HEK293 (cell line): Measurements from ENCODE around the gene PKN1.

ENCODE experiments used
- CTCF ChIA-PET: fragments of 350-600 bp; formaldehyde crosslinking; extraction: SDS; loops from one replicate; lab custom pipeline; 2021; ENCODE audit warnings: antibody characterized with exemption; lab: Yijun Ruan, JAX
- POLR2A ChIA-PET: fragments of 300-600 bp; formaldehyde crosslinking; extraction: SDS; loops from one replicate; lab custom pipeline; 2020; ENCODE audit warnings: antibody characterized with exemption, inconsistent platforms; lab: Yijun Ruan, JAX
- H3K27ac ChIP-seq: fragments of 200-500 bp; sonication (Bioruptor generic); 2 replicates; pipeline ENCODE4 v1.5.1; 2014; ENCODE audit warnings: low read depth, low read length, control low read depth, inconsistent platforms; ENCODE audit errors: extremely low read depth
- H3K36me3 ChIP-seq, 2 experiments: fragments of 200-500 bp in 1 of 2; sonication (Bioruptor generic) in 1 of 2; 1 replicate in 1 of 2; 2 replicates in 1 of 2; pipeline ENCODE4 v1.5.1; 2014 to 2017; ENCODE audit warnings: inconsistent platforms in 2 of 2, low read length in 2 of 2; ENCODE audit not compliant: control insufficient read depth in 2 of 2, insufficient read depth in 1 of 2
- H3K4me1 ChIP-seq: fragments of 200-500 bp; sonication (Bioruptor generic); 2 replicates; pipeline ENCODE4 v1.5.1; 2014; ENCODE audit warnings: mild to moderate bottlenecking, low read length, inconsistent platforms; ENCODE audit not compliant: control insufficient read depth, insufficient read depth
- H3K4me3 ChIP-seq: 2 replicates; pipeline ENCODE4 v1.5.1; 2011; ENCODE audit warnings: low read depth, mild to moderate bottlenecking, control low read depth, low read length, moderate library complexity
- H3K9me3 ChIP-seq: fragments of 200-500 bp; sonication (Bioruptor generic); 2 replicates; pipeline ENCODE4 v1.5.1; 2014; ENCODE audit warnings: low read depth, low read length, inconsistent platforms; ENCODE audit not compliant: control insufficient read depth, insufficient read depth
- GLIS1 ChIP-seq: fragments of 450-650 bp; formaldehyde crosslinking; IDR thresholded peaks from 2 replicates; pipeline ENCODE4 v1.5.1; 2016; ENCODE audit warnings: missing biosample characterization, missing genetic modification characterization
- GLIS2 ChIP-seq: fragments of 450-650 bp; formaldehyde crosslinking; IDR thresholded peaks from 2 replicates; pipeline ENCODE4 v1.5.1; 2016; ENCODE audit warnings: missing biosample characterization, missing genetic modification characterization
- KLF1 ChIP-seq: fragments of 450-650 bp; formaldehyde crosslinking; IDR thresholded peaks from 2 replicates; pipeline ENCODE4 v1.5.1; 2016; ENCODE audit warnings: missing biosample characterization, missing genetic modification characterization
- MYNN ChIP-seq: fragments of 450-650 bp; formaldehyde crosslinking; IDR thresholded peaks from 2 replicates; pipeline ENCODE4 v1.5.1; 2016; ENCODE audit warnings: missing biosample characterization, missing genetic modification characterization, borderline replicate concordance
- TRIM28 ChIP-seq: IDR thresholded peaks from 2 replicates; pipeline ENCODE4 v1.6.1; 2011; ENCODE audit warnings: low read length, control low read depth, borderline replicate concordance
- ZBTB8A ChIP-seq: fragments of 450-650 bp; formaldehyde crosslinking; IDR thresholded peaks from 2 replicates; pipeline ENCODE4 v1.5.1; 2016; ENCODE audit warnings: missing biosample characterization, missing genetic modification characterization
- ZNF169 ChIP-seq: fragments of 450-650 bp; formaldehyde crosslinking; IDR thresholded peaks from 2 replicates; pipeline ENCODE4 v1.5.1; 2016; ENCODE audit warnings: missing biosample characterization, missing genetic modification characterization
- ZNF184 ChIP-seq: fragments of 450-650 bp; IDR thresholded peaks from 2 replicates; pipeline ENCODE4 v1.5.1; 2018; ENCODE audit warnings: missing biosample characterization, mild to moderate bottlenecking, missing genetic modification characterization
- ZNF24 ChIP-seq: fragments of 450-650 bp; formaldehyde crosslinking; IDR thresholded peaks from 2 replicates; pipeline ENCODE4 v1.5.1; 2016; ENCODE audit warnings: missing biosample characterization, missing genetic modification characterization
- ZNF292 ChIP-seq: fragments of 450-650 bp; formaldehyde crosslinking; IDR thresholded peaks from 2 replicates; pipeline ENCODE4 v1.5.1; 2016; ENCODE audit warnings: low read depth, missing biosample characterization, missing genetic modification characterization, borderline replicate concordance
- ZNF37A ChIP-seq: fragments of 450-650 bp; IDR thresholded peaks from 2 replicates; pipeline ENCODE4 v1.5.1; 2018; ENCODE audit warnings: missing biosample characterization, missing genetic modification characterization
- ZNF398 ChIP-seq: fragments of 450-650 bp; formaldehyde crosslinking; IDR thresholded peaks from 2 replicates; pipeline ENCODE4 v1.5.1; 2017; ENCODE audit warnings: missing biosample characterization, missing genetic modification characterization
- ZNF510 ChIP-seq: fragments of 450-650 bp; formaldehyde crosslinking; IDR thresholded peaks from 2 replicates; pipeline ENCODE4 v1.5.1; 2018; ENCODE audit warnings: mild to moderate bottlenecking, missing genetic modification characterization, missing biosample characterization; ENCODE audit not compliant: insufficient replicate concordance
- ZNF561 ChIP-seq: fragments of 450-650 bp; IDR thresholded peaks from 2 replicates; pipeline ENCODE4 v1.5.1; 2018; ENCODE audit warnings: missing biosample characterization, missing genetic modification characterization, borderline replicate concordance
- ZNF624 ChIP-seq: fragments of 450-650 bp; formaldehyde crosslinking; IDR thresholded peaks from 2 replicates; pipeline ENCODE4 v1.5.1; 2017; ENCODE audit warnings: missing biosample characterization, missing genetic modification characterization
- ZNF626 ChIP-seq: fragments of 450-650 bp; sonication (Bioruptor Pico); formaldehyde crosslinking; IDR thresholded peaks from 2 replicates; pipeline ENCODE4 v1.5.1; 2018; ENCODE audit warnings: missing biosample characterization, missing genetic modification characterization, inconsistent platforms
- ZNF670 ChIP-seq: fragments of 450-650 bp; formaldehyde crosslinking; IDR thresholded peaks from 2 replicates; pipeline ENCODE4 v1.5.1; 2016; ENCODE audit warnings: missing biosample characterization, missing genetic modification characterization, low read depth
- ZNF707 ChIP-seq: fragments of 450-650 bp; formaldehyde crosslinking; IDR thresholded peaks from 2 replicates; pipeline ENCODE4 v1.5.1; 2016; ENCODE audit warnings: missing biosample characterization, missing genetic modification characterization
- ZNF768 ChIP-seq: fragments of 450-650 bp; formaldehyde crosslinking; IDR thresholded peaks from 2 replicates; pipeline ENCODE4 v1.5.1; 2018; ENCODE audit warnings: missing biosample characterization, mild to moderate bottlenecking, missing genetic modification characterization
- ZNF792 ChIP-seq: fragments of 450-650 bp; formaldehyde crosslinking; IDR thresholded peaks from 2 replicates; pipeline ENCODE4 v1.5.1; 2016; ENCODE audit warnings: missing biosample characterization, missing genetic modification characterization
- ZSCAN16 ChIP-seq: fragments of 450-650 bp; formaldehyde crosslinking; IDR thresholded peaks from 2 replicates; pipeline ENCODE4 v1.5.1; 2016; ENCODE audit warnings: missing biosample characterization, missing genetic modification characterization
- TF ChIP-seq, protein P1 (sequence below): fragments of 450-650 bp; formaldehyde crosslinking; IDR thresholded peaks from 2 replicates; pipeline ENCODE4 v1.5.1; 2016; ENCODE audit warnings: missing biosample characterization, missing genetic modification characterization
- TF ChIP-seq, protein P2 (sequence below): IDR thresholded peaks from 2 replicates; pipeline ENCODE4 v1.6.1; 2011; ENCODE audit warnings: mild to moderate bottlenecking, low read depth, low read length, borderline replicate concordance
- TF ChIP-seq, protein P3 (sequence below): fragments of 450-650 bp; IDR thresholded peaks from 2 replicates; pipeline ENCODE4 v1.5.1; 2018; ENCODE audit warnings: missing biosample characterization, mild to moderate bottlenecking, missing genetic modification characterization
- TF ChIP-seq, protein P4 (sequence below): fragments of 450-650 bp; formaldehyde crosslinking; IDR thresholded peaks from 2 replicates; pipeline ENCODE4 v1.5.1; 2016; ENCODE audit warnings: missing biosample characterization, missing genetic modification characterization
- TF ChIP-seq, protein P5 (sequence below): fragments of 450-650 bp; formaldehyde crosslinking; IDR thresholded peaks from 2 replicates; pipeline ENCODE4 v1.5.1; 2017; ENCODE audit warnings: missing biosample characterization, missing genetic modification characterization

PKN1 gene

DNA sequence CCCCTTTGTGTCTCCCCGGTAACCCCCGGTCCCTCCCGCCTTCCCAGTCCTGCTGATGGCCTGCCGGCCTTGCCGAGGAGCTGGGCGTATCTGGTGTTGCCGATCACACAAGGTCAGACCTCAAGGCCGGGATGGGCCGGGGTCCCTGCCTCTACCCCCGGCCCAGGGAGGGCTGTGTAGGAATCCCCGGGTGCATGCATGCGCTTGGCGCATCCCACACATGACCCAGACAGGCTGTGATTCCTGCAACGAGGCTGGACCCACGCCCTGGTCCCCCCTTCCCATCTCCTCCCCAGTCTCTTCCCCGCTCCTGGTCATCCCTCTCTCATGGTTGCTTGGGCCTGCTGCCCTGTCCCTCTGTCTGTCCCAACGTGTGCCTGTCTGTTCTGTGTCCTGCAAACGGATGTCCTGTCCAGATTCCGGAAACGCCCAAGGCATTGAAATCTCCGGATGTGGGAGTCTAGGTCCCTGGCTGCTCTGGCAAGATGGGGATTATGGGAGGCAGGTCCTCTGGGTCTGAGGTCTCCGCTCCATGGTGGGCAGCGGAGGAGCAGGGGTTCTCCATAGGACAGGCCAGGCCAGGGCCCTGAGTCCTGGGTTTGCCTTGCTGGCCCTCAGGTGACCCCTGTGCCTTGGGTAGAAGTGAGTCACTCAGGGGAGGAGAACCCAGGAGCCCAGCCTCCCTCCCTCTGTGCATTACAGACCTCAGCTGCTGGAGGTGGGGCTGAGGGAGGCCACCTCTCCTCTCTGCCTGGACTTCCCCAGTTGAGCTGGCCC lies 1.6 kb downstream of the PKN1 start (continued):
- TF ChIP-seq, protein P1, sequence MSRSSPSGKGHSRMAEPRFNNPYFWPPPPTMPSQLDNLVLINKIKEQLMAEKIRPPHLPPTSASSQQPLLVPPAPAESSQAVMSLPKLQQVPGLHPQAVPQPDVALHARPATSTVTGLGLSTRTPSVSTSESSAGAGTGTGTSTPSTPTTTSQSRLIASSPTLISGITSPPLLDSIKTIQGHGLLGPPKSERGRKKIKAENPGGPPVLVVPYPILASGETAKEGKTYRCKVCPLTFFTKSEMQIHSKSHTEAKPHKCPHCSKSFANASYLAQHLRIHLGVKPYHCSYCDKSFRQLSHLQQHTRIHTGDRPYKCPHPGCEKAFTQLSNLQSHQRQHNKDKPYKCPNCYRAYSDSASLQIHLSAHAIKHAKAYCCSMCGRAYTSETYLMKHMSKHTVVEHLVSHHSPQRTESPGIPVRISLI (tag by site-specific recombination) = no peak
- TF ChIP-seq, protein P2, sequence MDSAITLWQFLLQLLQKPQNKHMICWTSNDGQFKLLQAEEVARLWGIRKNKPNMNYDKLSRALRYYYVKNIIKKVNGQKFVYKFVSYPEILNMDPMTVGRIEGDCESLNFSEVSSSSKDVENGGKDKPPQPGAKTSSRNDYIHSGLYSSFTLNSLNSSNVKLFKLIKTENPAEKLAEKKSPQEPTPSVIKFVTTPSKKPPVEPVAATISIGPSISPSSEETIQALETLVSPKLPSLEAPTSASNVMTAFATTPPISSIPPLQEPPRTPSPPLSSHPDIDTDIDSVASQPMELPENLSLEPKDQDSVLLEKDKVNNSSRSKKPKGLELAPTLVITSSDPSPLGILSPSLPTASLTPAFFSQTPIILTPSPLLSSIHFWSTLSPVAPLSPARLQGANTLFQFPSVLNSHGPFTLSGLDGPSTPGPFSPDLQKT = no peak
- TF ChIP-seq ZNF510 (tag by site-specific recombination) = no peak
- TF ChIP-seq ZNF624 (tag by site-specific recombination) = no peak
- TF ChIP-seq, protein P3, sequence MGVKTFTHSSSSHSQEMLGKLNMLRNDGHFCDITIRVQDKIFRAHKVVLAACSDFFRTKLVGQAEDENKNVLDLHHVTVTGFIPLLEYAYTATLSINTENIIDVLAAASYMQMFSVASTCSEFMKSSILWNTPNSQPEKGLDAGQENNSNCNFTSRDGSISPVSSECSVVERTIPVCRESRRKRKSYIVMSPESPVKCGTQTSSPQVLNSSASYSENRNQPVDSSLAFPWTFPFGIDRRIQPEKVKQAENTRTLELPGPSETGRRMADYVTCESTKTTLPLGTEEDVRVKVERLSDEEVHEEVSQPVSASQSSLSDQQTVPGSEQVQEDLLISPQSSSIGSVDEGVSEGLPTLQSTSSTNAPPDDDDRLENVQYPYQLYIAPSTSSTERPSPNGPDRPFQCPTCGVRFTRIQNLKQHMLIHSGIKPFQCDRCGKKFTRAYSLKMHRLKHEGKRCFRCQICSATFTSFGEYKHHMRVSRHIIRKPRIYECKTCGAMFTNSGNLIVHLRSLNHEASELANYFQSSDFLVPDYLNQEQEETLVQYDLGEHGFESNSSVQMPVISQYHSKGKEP (tag by site-specific recombination) = peak; percentile 80
- TF ChIP-seq GLIS1 (tag by site-specific recombination) = peak; percentile 57
- no peak for TF ChIP-seq ZSCAN16 (tag by site-specific recombination)
- TF ChIP-seq ZNF792 (tag by site-specific recombination) = no peak
- TF ChIP-seq GLIS2 (tag by site-specific recombination) = no peak
- no peak for TF ChIP-seq ZNF768 (tag by site-specific recombination)
- no peak for TF ChIP-seq ZNF292 (tag by site-specific recombination)
- no peak for TF ChIP-seq ZNF37A
- no peak for TF ChIP-seq ZNF707 (tag by site-specific recombination)

- peaks cover 0 to 11% of the 10 kb centered on the region in 2 experiments; a peak in 2 of 3 replicates for H3K36me3 ChIP-seq
- H3K9me3 ChIP-seq = no peaks in the 10 kb centered on the region
- no peak overlapping the region for H3K4me3 ChIP-seq
- TF ChIP-seq KLF1 (tag by site-specific recombination) (peak; percentile 57; the same call in 1 of the 2 replicates), ZNF561 (no peak), ZNF768 (tag by site-specific recombination) (peak; percentile 91; the same call in 1 of the 2 replicates), ZNF24 (tag by site-specific recombination) (no peak), ZBTB8A (tag by site-specific recombination) (no peak), ZNF184 (tag by site-specific recombination) (no peak), ZNF37A (no peak), ZNF169 (tag by site-specific recombination) (no peak), ZNF626 (tag by site-specific recombination) (no peak), MYNN (tag by site-specific recombination) (no peak), TRIM28 (no peak), ZNF670 (tag by site-specific recombination) (no peak), ZNF398 (tag by site-specific recombination) (no peak)
- TF ChIP-seq, protein P4, sequence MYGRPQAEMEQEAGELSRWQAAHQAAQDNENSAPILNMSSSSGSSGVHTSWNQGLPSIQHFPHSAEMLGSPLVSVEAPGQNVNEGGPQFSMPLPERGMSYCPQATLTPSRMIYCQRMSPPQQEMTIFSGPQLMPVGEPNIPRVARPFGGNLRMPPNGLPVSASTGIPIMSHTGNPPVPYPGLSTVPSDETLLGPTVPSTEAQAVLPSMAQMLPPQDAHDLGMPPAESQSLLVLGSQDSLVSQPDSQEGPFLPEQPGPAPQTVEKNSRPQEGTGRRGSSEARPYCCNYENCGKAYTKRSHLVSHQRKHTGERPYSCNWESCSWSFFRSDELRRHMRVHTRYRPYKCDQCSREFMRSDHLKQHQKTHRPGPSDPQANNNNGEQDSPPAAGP (tag by site-specific recombination) = 0 out of 2 replicates have a peak, but pooled peaks have one; percentile 54
- TF ChIP-seq, protein P5, sequence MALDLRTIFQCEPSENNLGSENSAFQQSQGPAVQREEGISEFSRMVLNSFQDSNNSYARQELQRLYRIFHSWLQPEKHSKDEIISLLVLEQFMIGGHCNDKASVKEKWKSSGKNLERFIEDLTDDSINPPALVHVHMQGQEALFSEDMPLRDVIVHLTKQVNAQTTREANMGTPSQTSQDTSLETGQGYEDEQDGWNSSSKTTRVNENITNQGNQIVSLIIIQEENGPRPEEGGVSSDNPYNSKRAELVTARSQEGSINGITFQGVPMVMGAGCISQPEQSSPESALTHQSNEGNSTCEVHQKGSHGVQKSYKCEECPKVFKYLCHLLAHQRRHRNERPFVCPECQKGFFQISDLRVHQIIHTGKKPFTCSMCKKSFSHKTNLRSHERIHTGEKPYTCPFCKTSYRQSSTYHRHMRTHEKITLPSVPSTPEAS (tag by site-specific recombination) = no peak
- 0 out of 2 replicates have a peak, but pooled peaks cover 5% of the 10 kb centered on the region for H3K4me1 ChIP-seq
- ChIA-PET POLR2A (interaction anchor here (0.5 to 0.6 kb wide), 2 partner anchors 74 to 572 kb away, joined by 3 read pairs; no protein-coding TSS in a partner anchor), CTCF (interaction anchor here (1.3 to 1.4 kb wide), 2 partner anchors 29 to 301 kb away, joined by 3 to 8 read pairs; no protein-coding TSS in a partner anchor)
- H3K27ac ChIP-seq = no peak overlapping the region
Measured at GRCh38 chr19:14435320-14436050, 2.4 kb downstream of the PKN1 start.
